COR-L47 (cell line): Measurements from ENCODE around the gene EIF4E1B.

Source experiments
- DNase-seq: peaks from one replicate; lab custom pipeline; 2025; lab: John Stamatoyannopoulos, UW

EIF4E1B gene

GRCh38 chr5:176606032-176606431 is 24.4 kb upstream of the EIF4E1B start:
- no peak for DNase-seq

- DNase-seq, result no peak
Observed at GRCh38 chr5:176606875-176607274, 23.6 kb upstream of the EIF4E1B start.

GRCh38 chr5:176608142-176608705 is 22.3 kb upstream of the EIF4E1B start:
- DNase-seq, result no peak

GRCh38 chr5:176608937-176609723 is 21.3 kb upstream of the EIF4E1B start:
- peak; percentile 32 for DNase-seq

GRCh38 chr5:176609724-176610434 is 20.6 kb upstream of the EIF4E1B start, which contains the start of gene GPRIN1:
Gene GPRIN1, minus strand, starts transcription at chr5:176610156. Its CDS starts 10,322 bp downstream, at chr5:176599834.
- DNase-seq, result peak; percentile 81

GRCh38 chr5:176610435-176610773 is 20.1 kb upstream of the EIF4E1B start:
- peak; percentile 51 for DNase-seq

GRCh38 chr5:176611435-176611834 is 19.0 kb upstream of the EIF4E1B start:
- no peak for DNase-seq

- DNase-seq, result no peak
Observed at GRCh38 chr5:176612008-176612407, 18.5 kb upstream of the EIF4E1B start.

- no peak for DNase-seq
Observed at GRCh38 chr5:176612855-176613254, 17.6 kb upstream of the EIF4E1B start.

- DNase-seq, result no peak
Observed at GRCh38 chr5:176614805-176615478, 15.5 kb upstream of the EIF4E1B start.

- DNase-seq, result no peak
Observed at GRCh38 chr5:176616511-176616910, 14.0 kb upstream of the EIF4E1B start.

GRCh38 chr5:176618783-176619182 is 11.7 kb upstream of the EIF4E1B start:
- no peak for DNase-seq

- DNase-seq, result no peak
Observed at GRCh38 chr5:176619203-176619568, 11.3 kb upstream of the EIF4E1B start.

GRCh38 chr5:176619569-176620332 is 10.7 kb upstream of the EIF4E1B start:
- no peak for DNase-seq

GRCh38 chr5:176620333-176620981 is 10.0 kb upstream of the EIF4E1B start:
- no peak for DNase-seq

GRCh38 chr5:176621661-176622079 is 8.8 kb upstream of the EIF4E1B start:
- DNase-seq, result no peak

- DNase-seq, result no peak
Observed at GRCh38 chr5:176624142-176624541, 6.3 kb upstream of the EIF4E1B start.

- no peak for DNase-seq
Observed at GRCh38 chr5:176624938-176625337, 5.5 kb upstream of the EIF4E1B start.

- no peak for DNase-seq
Observed at GRCh38 chr5:176625512-176625911, 5.0 kb upstream of the EIF4E1B start.

- DNase-seq, result no peak
Observed at GRCh38 chr5:176625966-176626875, 4.3 kb upstream of the EIF4E1B start.
